GM19463 (cell line): ENCODE data around the gene CCDC124.
A peak's percentile ranks its signal among the peaks of the same experiment; 100 is the strongest.
"Not testable (repeated sequence)": the region's sequence is repeated elsewhere in the genome, so short reads cannot be mapped to it uniquely, and the experiment has no call there.

Experiments
- ATAC-seq: cut with Tn5 transposase; IDR thresholded peaks from one replicate; pipeline ENCODE4 v1.9.1; 2021; ENCODE audit warnings: mild to moderate bottlenecking, moderate library complexity; ENCODE audit not compliant: unreplicated experiment

Gene CCDC124, protein sequence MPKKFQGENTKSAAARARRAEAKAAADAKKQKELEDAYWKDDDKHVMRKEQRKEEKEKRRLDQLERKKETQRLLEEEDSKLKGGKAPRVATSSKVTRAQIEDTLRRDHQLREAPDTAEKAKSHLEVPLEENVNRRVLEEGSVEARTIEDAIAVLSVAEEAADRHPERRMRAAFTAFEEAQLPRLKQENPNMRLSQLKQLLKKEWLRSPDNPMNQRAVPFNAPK

DNA sequence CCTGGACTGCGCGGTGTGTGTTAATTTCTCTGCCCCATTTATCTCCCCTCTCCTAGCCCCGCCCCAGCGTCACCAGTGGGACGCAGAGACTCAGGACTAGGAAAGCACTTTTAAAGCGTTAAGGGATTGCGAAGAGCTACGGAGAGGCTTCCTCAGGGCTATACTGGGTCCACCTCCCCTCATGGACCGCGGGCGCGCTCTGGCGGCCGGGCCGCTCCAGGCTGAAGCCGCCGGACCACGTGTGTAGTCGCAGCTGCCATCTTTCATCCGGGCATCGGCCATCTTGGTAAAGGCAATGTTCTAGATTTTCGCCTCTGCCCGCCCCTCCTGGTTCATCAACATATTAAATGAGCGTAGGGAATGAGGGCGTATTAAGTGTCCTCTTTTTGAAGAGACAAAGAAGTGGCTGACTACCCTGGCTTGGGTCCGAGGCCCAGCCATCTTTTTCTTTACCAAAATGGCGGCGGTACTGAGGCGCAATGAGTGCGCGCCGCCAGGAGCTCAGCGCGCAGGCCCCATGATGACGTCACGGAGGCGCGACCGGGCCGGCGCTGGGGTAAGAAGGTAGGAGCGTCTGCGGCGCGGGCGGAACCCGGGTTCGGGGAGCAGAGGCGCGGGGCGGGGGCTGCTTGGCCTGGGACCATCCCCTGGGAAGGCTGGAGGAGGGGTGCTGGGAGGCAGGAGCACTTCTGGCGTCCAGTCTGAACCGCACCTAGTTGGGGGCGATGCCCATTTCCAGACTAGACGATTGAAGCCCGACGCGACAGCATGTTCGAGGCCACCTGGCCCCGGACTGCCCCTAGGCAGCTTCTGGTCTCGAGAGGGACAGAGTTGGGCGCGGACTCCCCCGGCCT lies at the start of gene CCDC124:
Gene CCDC124 (plus strand): TSS at position 531 of the 854 bp plus-strand sequence. CDS start 3,406 bp downstream, outside the sequence.
- ATAC-seq: peak; percentile 71

DNA sequence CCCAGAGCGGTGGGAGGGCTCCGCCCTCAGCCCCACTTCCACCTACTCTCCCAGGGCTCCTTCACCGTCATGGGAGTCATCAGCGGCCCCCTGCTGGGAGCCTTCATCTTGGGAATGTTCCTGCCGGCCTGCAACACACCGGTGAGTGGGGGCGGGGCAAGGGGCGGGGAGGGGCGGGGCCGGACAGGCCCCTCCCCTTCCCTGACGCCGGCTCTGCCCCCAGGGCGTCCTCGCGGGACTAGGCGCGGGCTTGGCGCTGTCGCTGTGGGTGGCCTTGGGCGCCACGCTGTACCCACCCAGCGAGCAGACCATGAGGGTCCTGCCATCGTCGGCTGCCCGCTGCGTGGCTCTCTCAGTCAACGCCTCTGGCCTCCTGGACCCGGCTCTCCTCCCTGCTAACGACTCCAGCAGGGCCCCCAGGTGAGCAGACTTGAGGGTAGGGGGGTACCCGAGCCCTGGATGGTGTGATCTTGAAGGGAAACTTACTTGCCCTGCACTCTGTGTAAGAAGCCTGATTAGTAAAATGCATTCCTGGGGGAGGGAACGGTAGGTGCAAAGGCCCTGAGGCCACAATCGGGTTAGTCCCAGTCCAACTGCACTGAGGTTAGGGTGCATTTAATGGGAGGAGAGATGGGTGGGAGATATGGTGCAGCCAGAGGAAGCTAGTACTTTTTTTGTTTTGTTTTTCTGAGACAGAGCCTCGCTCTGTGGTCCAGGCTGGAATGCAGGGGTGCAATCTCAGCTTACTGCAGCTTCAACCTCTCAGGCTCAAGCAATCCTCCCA lies 49.0 kb upstream of the CCDC124 start:
- no peak for ATAC-seq

DNA sequence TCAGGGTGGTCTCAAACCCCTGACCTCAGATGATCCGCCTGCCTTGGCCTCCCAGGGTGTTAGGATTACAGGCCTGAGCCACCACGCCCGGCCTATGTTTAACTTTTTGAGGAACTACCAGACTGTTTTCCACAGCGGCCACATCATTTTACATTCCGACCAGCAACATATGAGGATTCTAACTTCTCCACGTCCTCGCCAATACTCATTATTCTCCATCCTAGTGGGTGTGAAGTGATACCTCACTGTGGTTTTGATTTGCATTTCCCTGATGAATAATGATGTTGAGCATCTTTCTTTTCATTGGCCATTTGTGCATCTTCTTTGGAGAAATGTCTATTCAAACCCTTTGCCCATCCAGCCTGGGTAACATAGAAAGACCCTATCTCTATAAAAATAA lies 46.3 kb upstream of the CCDC124 start:
- no peak for ATAC-seq

DNA sequence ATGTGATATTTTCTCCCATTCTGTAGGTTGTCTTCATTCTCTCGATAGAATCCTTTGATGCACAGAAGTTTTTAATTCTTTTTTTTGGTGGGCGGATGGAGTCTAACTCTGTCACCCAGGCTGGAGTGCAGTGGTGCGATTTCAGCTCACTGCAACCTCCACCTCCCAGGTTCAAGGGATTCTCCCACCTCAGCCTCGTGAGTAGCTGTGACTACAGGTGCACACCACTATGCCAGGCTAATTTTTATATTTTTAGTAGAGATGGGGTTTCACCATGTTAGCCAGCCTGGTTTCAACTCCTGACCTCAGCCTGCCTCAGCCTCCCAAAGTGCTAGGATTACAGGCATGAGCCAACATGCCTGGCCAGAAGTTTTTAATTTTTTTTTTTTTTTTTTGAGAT lies 45.6 kb upstream of the CCDC124 start:
- ATAC-seq: not testable (repeated sequence)

DNA sequence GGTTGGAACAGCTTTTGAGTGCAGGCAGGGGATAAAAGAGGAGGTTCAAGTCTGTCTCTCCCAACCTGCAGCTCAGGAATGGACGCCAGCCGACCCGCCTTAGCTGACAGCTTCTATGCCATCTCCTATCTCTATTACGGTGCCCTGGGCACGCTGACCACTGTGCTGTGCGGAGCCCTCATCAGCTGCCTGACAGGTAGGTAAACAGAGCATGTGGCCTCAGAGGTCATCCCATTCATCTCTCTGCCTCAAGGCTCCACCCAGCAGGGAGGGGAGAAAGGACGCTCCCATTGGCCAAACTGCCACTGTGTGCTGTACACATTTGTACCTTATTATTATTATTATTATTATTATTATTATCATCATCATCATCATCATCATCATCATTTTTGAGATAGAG lies 44.6 kb upstream of the CCDC124 start:
- no peak for ATAC-seq

DNA sequence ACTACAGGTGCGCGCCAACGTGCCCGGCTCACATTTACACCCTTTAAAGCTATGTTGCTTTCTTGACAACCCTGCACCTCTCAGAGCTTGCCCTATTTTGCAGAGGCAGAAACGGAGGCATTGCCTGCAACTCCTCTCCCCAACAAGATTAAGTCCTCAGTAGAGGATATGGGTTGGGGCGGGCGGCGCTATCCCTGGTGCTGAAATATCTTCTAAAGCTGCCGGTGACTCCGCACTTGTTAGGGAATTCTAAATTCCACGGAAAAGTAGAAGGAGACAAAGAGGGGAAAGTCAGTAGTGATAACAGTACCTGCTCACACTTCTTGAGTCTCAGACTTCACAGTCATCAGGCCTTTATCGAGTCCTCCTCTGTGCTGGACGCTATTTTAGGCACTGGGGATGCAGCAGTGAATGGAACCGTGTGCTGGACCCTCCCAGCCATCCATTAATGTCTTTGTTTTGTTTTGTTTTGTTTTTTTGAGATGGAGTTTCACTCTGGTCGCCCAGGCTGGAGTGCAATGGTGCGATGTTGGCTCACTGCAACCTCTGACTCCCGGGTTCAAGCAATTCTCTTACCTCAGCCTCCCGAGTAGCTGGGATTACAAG lies 43.1 kb upstream of the CCDC124 start:
- ATAC-seq: no peak

DNA sequence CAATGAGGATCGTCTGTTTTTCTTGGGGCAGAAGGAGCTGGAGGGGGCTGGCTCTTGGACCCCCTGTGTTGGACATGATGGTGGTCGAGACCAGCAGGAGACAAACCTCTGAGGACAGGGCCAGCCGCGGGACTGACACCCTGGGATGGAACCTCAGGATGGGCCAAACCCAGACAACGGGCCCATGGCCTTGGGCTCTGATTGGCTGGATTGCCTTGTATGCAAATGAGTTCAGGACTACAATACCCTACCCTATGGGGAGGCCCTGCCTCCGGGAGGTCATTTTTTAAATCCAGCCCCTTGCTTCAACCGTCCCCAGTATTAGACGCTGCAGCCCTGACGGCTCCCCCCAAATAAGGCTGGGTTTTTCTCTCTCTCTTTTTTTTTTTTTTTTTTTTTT lies 39.0 kb upstream of the CCDC124 start:
- ATAC-seq: no peak

DNA sequence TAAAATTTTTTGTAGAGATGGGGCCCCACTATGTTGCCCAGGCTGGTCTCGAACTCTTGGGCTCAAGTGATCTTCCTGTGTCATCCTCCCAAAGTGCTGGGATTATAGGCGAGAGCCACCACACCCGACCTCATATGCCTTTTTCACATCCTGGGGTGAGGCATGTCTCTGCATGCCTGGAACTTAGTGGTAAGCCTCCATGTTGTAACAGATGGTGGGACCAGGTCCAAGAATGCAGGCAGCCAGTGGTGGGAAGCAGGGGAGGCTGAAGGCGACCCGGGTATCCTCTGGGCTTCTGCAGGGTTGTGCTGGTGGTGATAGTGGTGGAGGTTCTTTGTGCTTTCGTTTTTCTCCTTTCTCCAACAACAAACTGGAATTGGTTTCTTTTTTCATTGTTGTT lies 30.1 kb upstream of the CCDC124 start:
- ATAC-seq: no peak

DNA sequence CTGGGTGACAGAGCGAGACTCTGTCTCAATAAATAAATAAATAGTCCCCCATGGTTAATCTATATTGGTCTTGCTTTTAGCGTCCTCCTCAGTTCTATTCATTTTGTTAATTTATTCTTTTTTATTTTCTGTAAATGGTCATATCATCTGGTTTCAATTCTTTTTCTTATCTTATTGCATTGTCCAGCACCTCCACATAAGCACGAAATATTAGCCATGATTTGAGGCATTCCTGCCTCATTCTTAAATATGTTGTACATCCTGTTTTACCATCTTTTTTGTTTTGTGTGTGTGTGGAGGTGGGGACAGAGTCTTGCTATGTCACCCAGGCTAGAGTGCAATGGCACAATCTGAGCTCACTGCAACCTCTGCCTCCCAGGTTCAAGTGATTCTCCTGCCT lies 24.6 kb upstream of the CCDC124 start:
- ATAC-seq: no peak

DNA sequence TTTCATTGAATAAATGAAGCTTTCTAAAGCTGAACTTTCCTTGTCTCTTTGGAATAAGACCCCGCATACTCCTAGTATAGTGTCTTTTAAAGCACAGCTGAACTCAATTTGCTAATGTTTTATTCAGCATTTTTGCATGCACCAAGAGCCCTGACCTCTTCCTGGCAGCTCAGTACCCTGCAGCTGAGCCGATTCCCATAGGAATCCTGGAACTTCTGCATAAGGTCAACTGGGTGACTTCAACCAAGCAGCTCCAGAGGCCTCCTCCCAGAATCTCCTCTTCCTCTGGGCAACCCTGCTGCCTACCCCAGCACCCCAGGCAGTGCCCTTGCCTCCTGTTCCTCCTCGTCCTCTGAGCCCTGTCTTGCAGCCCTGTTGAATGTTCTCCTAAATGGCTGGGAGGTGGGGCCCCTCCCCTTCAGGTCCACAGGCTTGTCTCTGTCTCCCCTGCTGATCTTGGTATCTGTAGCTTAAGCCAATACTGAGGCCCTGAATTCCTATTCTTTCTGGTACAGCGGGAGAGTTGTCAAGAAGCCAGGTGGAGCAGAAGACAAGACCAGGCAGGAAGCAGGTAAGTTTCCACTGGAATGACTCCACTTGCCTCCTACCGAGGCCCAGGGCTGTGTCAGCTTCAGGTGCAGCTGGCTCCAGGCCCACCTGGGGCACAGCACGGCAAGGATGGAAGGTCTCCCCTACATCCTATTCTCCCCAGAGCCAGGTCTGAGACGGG lies 23.6 kb upstream of the CCDC124 start:
- no peak for ATAC-seq

DNA sequence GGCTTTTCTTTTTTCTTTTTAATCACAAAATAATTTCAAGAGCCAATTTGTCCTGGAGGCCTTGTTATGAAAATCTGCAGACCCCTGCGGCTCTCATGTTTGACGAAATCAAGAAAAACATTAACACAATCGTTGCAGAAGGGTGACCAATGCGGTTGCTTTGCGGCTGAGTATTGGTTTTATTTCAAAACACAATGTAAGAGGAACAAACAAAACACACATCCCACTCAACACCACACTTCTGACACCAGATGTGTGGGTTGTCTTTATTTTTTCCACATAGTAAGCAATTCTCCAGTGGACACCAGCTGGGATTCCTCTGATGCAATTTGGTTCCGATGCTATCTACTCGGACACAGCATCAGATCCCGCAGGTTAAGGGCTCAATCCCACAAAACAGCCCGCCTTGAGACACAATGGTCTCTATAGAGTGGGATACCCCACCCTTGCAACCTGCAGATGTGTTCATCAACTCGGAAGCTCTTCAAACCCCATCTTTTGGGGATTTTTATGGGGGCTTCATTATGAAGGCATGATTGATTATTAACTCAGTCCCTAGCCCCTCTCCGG lies 21.9 kb upstream of the CCDC124 start:
- no peak for ATAC-seq

DNA sequence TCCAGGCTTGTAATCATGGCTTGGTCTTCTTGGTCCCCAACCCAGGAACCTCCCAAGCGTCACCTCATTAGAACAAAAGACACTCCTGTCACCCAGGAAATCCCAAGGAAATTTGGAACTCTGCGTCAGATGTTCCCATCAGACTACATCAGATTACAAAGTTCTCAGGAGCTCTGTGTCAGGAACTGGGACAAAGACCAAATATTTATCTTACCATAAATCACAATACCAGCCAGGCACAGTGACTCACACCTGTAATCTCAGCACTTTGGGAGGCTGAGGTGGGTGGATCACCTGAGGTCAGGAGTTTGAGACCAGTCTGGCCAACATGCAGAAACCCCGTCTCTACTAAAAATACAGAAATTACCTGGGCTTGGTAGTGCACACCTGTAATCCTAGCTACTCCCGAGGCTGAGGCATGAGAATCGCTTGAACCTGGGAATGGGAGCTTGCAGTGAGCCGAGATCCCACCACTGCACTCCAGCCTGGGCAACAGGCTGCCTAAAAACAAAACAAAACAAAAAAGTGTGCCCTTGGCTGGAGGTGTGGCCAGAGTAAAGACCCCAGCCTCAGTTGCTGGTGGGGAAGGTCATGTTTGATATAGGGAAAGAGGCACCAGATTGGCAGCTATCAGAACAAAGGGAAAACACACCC lies 16.7 kb upstream of the CCDC124 start:
- no peak for ATAC-seq

DNA sequence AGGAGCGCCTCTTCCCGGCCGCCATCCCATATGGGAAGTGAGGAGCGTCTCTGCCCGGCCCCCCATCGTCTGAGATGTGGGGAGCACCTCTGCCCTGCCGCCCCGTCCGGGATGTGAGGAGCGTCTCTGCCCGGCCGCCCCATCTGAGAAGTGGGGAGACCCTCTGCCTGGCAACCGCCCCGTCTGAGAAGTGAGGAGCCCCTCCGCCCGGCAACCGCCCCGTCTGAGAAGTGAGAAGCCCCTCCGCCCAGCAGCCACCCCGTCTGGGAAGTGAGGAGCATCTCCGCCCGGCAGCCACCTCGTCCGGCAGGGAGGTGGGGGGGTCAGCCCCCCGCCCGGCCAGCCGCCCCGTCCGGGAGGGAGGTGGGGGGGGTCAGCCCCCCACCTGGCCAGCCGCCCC lies 14.7 kb upstream of the CCDC124 start:
- ATAC-seq: not testable (repeated sequence)

DNA sequence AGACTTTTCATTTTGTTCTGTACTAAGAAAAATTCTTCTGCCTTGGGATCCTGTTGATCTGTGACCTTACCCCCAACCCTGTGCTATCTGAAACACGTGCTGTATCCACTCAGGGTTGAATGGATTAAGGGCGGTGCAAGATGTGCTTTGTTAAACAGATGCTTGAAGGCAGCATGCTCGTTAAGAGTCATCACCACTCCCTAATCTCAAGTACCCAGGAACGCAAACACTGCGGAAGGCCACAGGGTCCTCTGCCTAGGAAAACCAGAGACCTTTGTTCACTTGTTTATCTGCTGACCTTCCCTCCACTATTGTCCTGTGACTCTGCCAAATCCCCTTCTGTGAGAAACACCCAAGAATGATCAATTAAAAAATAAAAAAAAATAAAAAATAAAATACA lies 13.7 kb upstream of the CCDC124 start:
- ATAC-seq: not testable (repeated sequence)

DNA sequence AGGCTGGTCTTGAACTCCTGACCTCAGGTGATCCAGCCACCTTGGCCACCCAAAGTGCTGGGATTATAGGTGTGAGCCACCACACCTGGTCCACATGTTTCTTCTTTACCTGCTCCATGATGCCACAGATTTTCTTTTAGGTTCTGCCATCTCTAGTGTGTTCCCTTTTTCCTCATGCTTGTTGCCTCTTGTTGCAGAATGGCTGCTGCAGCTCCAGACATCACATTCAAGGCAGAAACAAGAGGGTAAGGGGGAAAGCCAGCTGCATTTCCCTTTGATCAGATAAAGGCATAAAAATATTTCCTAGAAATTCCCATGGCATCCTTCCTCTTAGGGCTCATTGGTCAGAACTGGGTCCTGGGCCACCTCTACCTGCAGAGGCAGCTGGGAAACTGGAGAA lies 12.3 kb upstream of the CCDC124 start:
- no peak for ATAC-seq

DNA sequence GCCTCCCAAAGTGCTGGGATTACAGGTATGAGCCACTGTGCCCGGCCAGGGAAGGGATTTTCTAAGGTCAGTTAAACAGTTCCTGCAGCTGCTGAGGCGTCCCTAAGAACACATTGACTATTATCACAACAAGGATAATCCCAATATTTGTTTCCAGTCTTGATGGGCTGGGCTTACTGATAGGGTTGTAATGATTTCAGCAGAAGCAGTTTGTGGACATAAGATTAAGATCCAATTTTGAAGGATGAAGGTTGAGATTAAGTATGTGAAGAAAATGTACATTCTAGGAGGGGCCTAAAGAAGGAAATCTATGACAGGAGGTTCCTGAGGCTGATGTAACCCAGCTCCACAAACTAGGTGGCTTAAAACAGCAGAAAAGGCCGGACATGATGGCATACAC lies 10.7 kb upstream of the CCDC124 start:
- ATAC-seq: no peak

DNA sequence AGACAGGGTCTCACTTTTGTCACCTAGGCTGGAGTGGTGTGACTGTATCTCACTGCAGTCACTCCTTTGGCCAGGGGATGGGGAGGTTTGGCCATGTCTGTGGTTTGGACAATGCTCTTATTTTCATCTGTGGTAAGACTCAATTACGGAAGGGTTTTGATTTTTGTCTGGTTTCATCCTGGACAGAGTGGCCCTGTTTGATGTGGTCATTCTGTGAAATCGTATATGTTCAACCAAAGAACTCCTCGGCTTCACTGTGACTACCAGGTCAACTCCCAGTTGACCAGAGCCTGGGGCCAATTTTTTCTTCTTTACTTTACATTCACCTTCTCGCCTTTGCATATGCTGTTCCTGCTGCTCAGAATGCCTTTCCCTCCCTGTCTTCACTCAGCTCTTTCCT lies 6.8 kb upstream of the CCDC124 start:
- ATAC-seq: no peak

DNA sequence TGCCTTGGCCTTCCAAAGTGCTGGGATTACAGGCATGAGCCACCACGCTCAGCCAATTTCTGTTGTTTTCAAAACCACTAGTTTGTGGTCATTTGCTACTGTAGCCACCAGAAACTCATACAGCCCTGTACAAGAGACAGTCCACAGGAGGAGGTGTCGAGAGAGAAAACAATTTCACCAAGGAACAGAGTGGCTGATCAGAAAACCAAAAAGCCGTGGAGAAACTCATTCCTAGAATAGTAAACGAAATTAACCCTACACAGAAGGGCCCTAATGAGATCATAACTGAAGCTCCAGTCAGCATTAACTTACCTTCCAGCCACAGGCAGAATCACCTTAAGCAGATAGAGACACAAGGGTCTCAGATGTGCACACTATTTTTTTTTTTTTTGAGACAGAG lies 3.8 kb upstream of the CCDC124 start:
- ATAC-seq: no peak

DNA sequence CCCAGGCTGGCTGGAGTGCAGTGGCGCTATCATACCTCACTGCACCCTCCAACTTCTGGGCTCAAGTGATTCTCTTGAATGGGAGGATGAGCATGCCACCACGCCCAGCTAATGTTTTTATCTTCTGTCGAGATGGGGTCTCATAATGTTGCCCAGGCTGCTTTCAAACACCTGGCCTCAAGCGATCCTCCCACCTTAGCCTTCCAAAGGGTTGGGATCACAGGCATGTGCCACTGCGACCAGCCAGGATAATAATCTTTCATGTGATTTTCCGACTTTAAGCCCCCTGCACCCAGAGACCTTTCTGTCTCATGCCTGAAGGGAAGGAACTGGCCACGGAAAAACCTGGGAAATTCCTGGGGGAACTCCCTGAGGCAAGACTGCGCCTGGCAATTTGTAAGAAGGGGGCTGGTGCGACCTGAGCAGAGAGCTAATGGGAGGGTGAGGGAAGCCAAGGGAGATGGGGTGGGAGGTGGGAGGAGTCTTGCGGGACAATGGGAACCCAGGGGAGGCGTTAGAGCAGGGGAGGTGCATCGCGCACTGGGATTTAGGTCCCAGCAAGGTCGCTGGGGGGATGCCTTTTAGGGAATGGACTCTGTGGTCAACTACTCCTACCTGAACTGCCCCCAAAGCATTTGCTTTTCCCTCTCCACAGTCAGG lies 1.2 kb upstream of the CCDC124 start:
- no peak for ATAC-seq
